HepG2 (cell line): ENCODE data around the gene RHBDF2. TPM values are rescaled to one million over a fixed set of nuclear protein-coding genes. Genes with fewer than 3 reads are reported as not detected.

ENCODE experiments used
- ATAC-seq: fragments of 200-7000 bp; cut with Tn5 transposase; 3 replicates; pipeline ENCODE4 v1.9.1; 2020; ENCODE audit warnings: mild to moderate bottlenecking, moderate library complexity
- BruUV-seq: library from RNA; stranded (reverse); fragments of 400-500 nt; replicated peaks from 2 replicates; lab custom pipeline; 2021; lab: Mats Ljungman, UMichigan
- CTCF ChIA-PET: fragments of 300-600 bp; formaldehyde crosslinking; extraction: SDS; loops from one replicate; lab custom pipeline; 2021; ENCODE audit warnings: low total read pairs, inconsistent platforms, low intra/inter-chr PET ratio; lab: Yijun Ruan, JAX
- POLR2A ChIA-PET: fragments of 350-600 bp; sonication (Branson Sonifier 250); formaldehyde crosslinking; loops from one replicate; lab custom pipeline; 2020; ENCODE audit warnings: antibody characterized with exemption, inconsistent platforms; lab: Yijun Ruan, JAX
- DNase-seq: peaks from one replicate; pipeline ENCODE4 v3.0.0-alpha.2; 2015; ENCODE audit warnings: low spot score
- FAIRE-seq: peaks from 3 replicates; lab custom pipeline; 2011; peaks lifted over from hg19 to GRCh38; lab: Jason Lieb, UNC
- H2AFZ ChIP-seq: one replicate; pipeline ENCODE4 v1.6.1; 2011; ENCODE audit warnings: low read length, inconsistent platforms
- H3K27ac ChIP-seq: fragments of 300-600 bp; 3 replicates; pipeline ENCODE4 v1.8.0; 2011; ENCODE audit warnings: mixed run types, mild to moderate bottlenecking, mixed read lengths, low read length, inconsistent platforms; ENCODE audit not compliant: insufficient read depth; ENCODE audit errors: extremely low read length
- H3K27me3 ChIP-seq, 2 experiments: fragments of 200-600 bp in 1 of 2; 2 replicates in 1 of 2; 3 replicates in 1 of 2; pipeline versions ENCODE4 v1.6.0 to v1.8.0; 2011; ENCODE audit warnings: low read length in 2 of 2, mild to moderate bottlenecking in 2 of 2, moderate library complexity in 2 of 2, inconsistent platforms in 1 of 2; ENCODE audit not compliant: insufficient read depth in 2 of 2, control insufficient read depth in 1 of 2
- H3K36me3 ChIP-seq, 2 experiments: fragments of 200-600 bp in 1 of 2; replicated peaks in 1 of 2; 2 replicates in 1 of 2; 3 replicates in 1 of 2; pipeline versions ENCODE4 v1.5.1 to v1.8.0; 2011; ENCODE audit warnings: low read length in 2 of 2, inconsistent platforms in 1 of 2; ENCODE audit not compliant: insufficient read depth in 2 of 2, control insufficient read depth in 1 of 2
- H3K4me1 ChIP-seq: 2 replicates; pipeline ENCODE4 v1.5.1; 2012; ENCODE audit warnings: low read length, inconsistent platforms; ENCODE audit not compliant: insufficient read depth
- H3K4me2 ChIP-seq: 2 replicates; pipeline ENCODE4 v1.6.0; 2011; ENCODE audit warnings: low read depth, low read length, inconsistent platforms
- H3K4me3 ChIP-seq, 3 experiments: fragments of 200-600 bp in 1 of 3; sonication (generic), shearing (Covaris generic) in 1 of 3; replicated peaks in 1 of 3; 2 replicates each; pipeline ENCODE4 v1.5.1; 2011 to 2016; ENCODE audit warnings: low read length in 3 of 3, inconsistent platforms in 2 of 3, low read depth in 2 of 3, mild to moderate bottlenecking in 2 of 3, control low read depth in 1 of 3, mixed read lengths in 1 of 3; ENCODE audit not compliant: insufficient read depth in 1 of 3
- H3K79me2 ChIP-seq: one replicate; pipeline ENCODE4 v1.6.1; 2011; ENCODE audit warnings: low read length, inconsistent platforms; ENCODE audit not compliant: insufficient read depth
- H3K9ac ChIP-seq: 2 replicates; pipeline ENCODE4 v1.6.0; 2011; ENCODE audit warnings: mild to moderate bottlenecking, low read depth, low read length, inconsistent platforms; ENCODE audit not compliant: insufficient read depth
- H3K9me3 ChIP-seq: 2 replicates; pipeline ENCODE4 v1.5.1; 2012; ENCODE audit warnings: mild to moderate bottlenecking, low read length
- H4K20me1 ChIP-seq: 2 replicates; pipeline ENCODE4 v1.6.0; 2011; ENCODE audit warnings: inconsistent platforms, mild to moderate bottlenecking, low read length, moderate library complexity; ENCODE audit not compliant: insufficient read depth
- CSRNP1 ChIP-seq: sonication (generic); formaldehyde crosslinking; IDR thresholded peaks from 2 replicates; pipeline ENCODE4 v1.8.1; 2023; ENCODE audit warnings: mild to moderate bottlenecking, missing genetic modification reagents
- GATAD2A ChIP-seq: IDR thresholded peaks from 2 replicates; pipeline ENCODE4 v1.6.1; 2016
- MED13 ChIP-seq: sonication (generic); formaldehyde crosslinking; IDR thresholded peaks from 2 replicates; pipeline ENCODE4 v1.5.0; 2020; ENCODE audit warnings: missing genetic modification reagents
- MTF2 ChIP-seq: sonication (generic); formaldehyde crosslinking; IDR thresholded peaks from 2 replicates; pipeline ENCODE4 v1.5.0; 2020; ENCODE audit warnings: missing genetic modification reagents, borderline replicate concordance
- POGZ ChIP-seq: sonication (generic); formaldehyde crosslinking; IDR thresholded peaks from 2 replicates; pipeline ENCODE4 v1.4.0; 2020; ENCODE audit warnings: mild to moderate bottlenecking, missing genetic modification reagents
- RBM22 ChIP-seq: fragments of 200-400 bp; formaldehyde crosslinking; optimal IDR thresholded peaks from 2 replicates; pipeline ENCODE3; 2017; ENCODE audit warnings: mild to moderate bottlenecking, low read length, moderate library complexity
- RFX5 ChIP-seq: IDR thresholded peaks from 2 replicates; pipeline ENCODE4 v1.6.1; 2011; ENCODE audit warnings: low read depth, low read length, improper control_type of control experiment
- RXRA ChIP-seq: sonication (generic); formaldehyde crosslinking; IDR thresholded peaks from 2 replicates; pipeline ENCODE4 v1.5.1; 2020; ENCODE audit warnings: missing genetic modification reagents
- SYNCRIP ChIP-seq: fragments of 200-400 bp; formaldehyde crosslinking; IDR thresholded peaks from 2 replicates; pipeline ENCODE4 v1.6.1; 2018; ENCODE audit warnings: mild to moderate bottlenecking, low read depth, low read length; ENCODE audit not compliant: insufficient read depth
- ZNF17 ChIP-seq: sonication (generic); formaldehyde crosslinking; IDR thresholded peaks from 2 replicates; pipeline ENCODE4 v1.5.0; 2020; ENCODE audit warnings: mild to moderate bottlenecking, missing genetic modification reagents
- ZNF232 ChIP-seq: sonication (generic); formaldehyde crosslinking; IDR thresholded peaks from 2 replicates; pipeline ENCODE4 v1.4.0; 2020; ENCODE audit warnings: missing genetic modification reagents, borderline replicate concordance
- ZNF234 ChIP-seq: sonication (generic); formaldehyde crosslinking; conservative IDR thresholded peaks from 2 replicates; pipeline ENCODE4 v1.5.1; 2020; ENCODE audit warnings: mild to moderate bottlenecking, missing genetic modification reagents
- ZNF343 ChIP-seq: sonication (generic); formaldehyde crosslinking; IDR thresholded peaks from 2 replicates; pipeline ENCODE4 v1.4.0; 2020; ENCODE audit warnings: mild to moderate bottlenecking, missing genetic modification reagents
- ZNF589 ChIP-seq: sonication (generic); formaldehyde crosslinking; conservative IDR thresholded peaks from 2 replicates; pipeline ENCODE4 v1.8.0; 2022; ENCODE audit warnings: mild to moderate bottlenecking, moderate library complexity, missing genetic modification reagents
- ZNF773 ChIP-seq: sonication (generic); formaldehyde crosslinking; IDR thresholded peaks from 2 replicates; pipeline ENCODE4 v1.4.0; 2020; ENCODE audit warnings: missing genetic modification reagents, borderline replicate concordance
- WGBS: methylation state at CpG from one replicate; pipeline ENCODE4 v1.1.6; 2017; ENCODE audit warnings: low lambda C conversion rate; 5-methylcytosine and 5-hydroxymethylcytosine counted together
- in situ Hi-C: cut with HindIII; loops from 2 replicates; pipeline ENCODE4 v1.10.0; 2017; ENCODE audit warnings: low pct_unique_long_range_greater_than_20kb; ENCODE audit not compliant: extremely low pct_ligation_motif_present
- intact Hi-C: fragments of 100-400 bp; cut with micrococcal nuclease; formaldehyde crosslinking; loops from one replicate; pipeline ENCODE4 v1.10.0; 2022; ENCODE audit not compliant: unreplicated experiment
- polyA plus RNA-seq, 8 experiments: library from polyadenylated mRNA; depleted of rRNA in 3 of 8; stranded (reverse) in 7 of 8; unstranded in 1 of 8; fragments of >200 nt; fragmentation: Illumina TruSeq in 4 of 8; extraction: Trizol in 4 of 8; gene quantifications; 2 replicates each; pipeline versions ENCODE4 v1.2.1 to v1.2.3, GENCODE V29; 2011 to 2016; ENCODE audit warnings: low read depth in 4 of 8, missing spikeins in 1 of 8, mixed read lengths in 1 of 8; ENCODE audit not compliant: insufficient read depth in 1 of 8
- total RNA-seq, 5 experiments: library from RNA; depleted of rRNA; stranded (reverse); fragments of >200 nt; fragmentation: Illumina TruSeq; extraction: Trizol; gene quantifications; 2 replicates each; pipeline ENCODE4 v1.2.3, GENCODE V29; 2016; ENCODE audit warnings: low read depth in 1 of 5
- TF ChIP-seq, protein P1 (sequence below): sonication (generic); formaldehyde crosslinking; conservative IDR thresholded peaks from 2 replicates; pipeline ENCODE4 v1.4.0; 2020; ENCODE audit warnings: missing genetic modification reagents

The RHBDF2 gene
- total and polyA plus RNA-seq, 2 of the 13 experiments (the other 11 are each of a cell fraction or from before 2014, with no cell fraction given): 7.8 to 24.2 TPM

DNA sequence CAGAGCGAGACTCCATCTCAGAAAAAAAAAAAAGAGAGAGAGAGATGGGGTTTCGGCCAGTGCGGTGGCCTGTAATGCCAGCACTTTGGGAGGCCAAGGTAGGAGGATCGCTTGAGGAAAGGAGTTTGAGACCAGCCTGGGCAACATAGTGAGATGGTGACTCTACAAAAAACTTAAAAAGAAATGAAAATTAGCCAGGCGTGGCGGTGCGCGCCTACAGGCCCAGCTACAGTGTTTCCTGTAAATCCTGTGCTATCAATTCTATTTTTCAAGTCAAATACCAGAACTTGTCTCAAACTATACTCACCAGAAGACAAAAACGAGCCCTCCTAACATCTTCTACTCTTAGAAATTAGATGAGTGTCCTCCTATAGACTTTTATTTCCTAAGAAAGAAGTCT is 67.5 kb downstream of the RHBDF2 start:
- Histone ChIP-seq H4K20me1 (peaks cover 49% of the 10 kb centered on the region), H3K9ac (no peak overlapping the region), H3K4me2 (no peak overlapping the region), H3K79me2 (peaks cover 84% of the 10 kb centered on the region), H3K4me3 (no peak overlapping the region), H3K36me3 (peaks cover 4 to 16% of the 10 kb centered on the region in 2 experiments; a peak in 3 of 5 replicates), H2AFZ (no peak overlapping the region), H3K9me3 (no peaks in the 10 kb centered on the region), H3K4me1 (peaks cover 23% of the 10 kb centered on the region), H3K27me3 (no peaks in the 10 kb centered on the region), H3K27ac (no peak overlapping the region)
- intact Hi-C loops: loop anchor here (2.0 kb wide), 1 partner anchor 25 kb away; no protein-coding TSS in a partner anchor
- in situ Hi-C loops: no loop called here
- 95% methylated on average over 9 of the region's 9 CpGs for WGBS
- ATAC-seq (no peak), DNase-seq (no peak), FAIRE-seq (no peak)
- ChIA-PET POLR2A (no interaction called here), CTCF (interaction anchor here (0.9 kb wide), 1 partner anchor 25 kb away, joined by 3 read pairs; no protein-coding TSS in a partner anchor)
- BruUV-seq: no TSS peak
- TF ChIP-seq RFX5 (no peak), RXRA (CRISPR knock-in tag) (no peak), GATAD2A (no peak), ZNF232 (CRISPR knock-in tag) (no peak), SYNCRIP (no peak), MTF2 (CRISPR knock-in tag) (no peak), CSRNP1 (no peak), MED13 (CRISPR knock-in tag) (no peak), RBM22 (no peak), ZNF589 (CRISPR knock-in tag) (no peak), POGZ (CRISPR knock-in tag) (no peak), ZNF773 (no peak), ZNF343 (CRISPR knock-in tag) (no peak), ZNF17 (CRISPR knock-in tag) (no peak), ZNF234 (CRISPR knock-in tag) (no peak)
- TF ChIP-seq, protein P1, sequence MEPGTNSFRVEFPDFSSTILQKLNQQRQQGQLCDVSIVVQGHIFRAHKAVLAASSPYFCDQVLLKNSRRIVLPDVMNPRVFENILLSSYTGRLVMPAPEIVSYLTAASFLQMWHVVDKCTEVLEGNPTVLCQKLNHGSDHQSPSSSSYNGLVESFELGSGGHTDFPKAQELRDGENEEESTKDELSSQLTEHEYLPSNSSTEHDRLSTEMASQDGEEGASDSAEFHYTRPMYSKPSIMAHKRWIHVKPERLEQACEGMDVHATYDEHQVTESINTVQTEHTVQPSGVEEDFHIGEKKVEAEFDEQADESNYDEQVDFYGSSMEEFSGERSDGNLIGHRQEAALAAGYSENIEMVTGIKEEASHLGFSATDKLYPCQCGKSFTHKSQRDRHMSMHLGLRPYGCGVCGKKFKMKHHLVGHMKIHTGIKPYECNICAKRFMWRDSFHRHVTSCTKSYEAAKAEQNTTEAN: no peak
